GM12878 (cell line): ENCODE measurements around the gene PANX2. TPM values are rescaled to one million over a fixed set of nuclear protein-coding genes. Genes with fewer than 3 reads are reported as not detected.

Experiments
- ATAC-seq: fragments of 200-7000 bp; cut with Tn5 transposase; 3 replicates; pipeline ENCODE4 v1.9.1; 2020; ENCODE audit warnings: mild to moderate bottlenecking, moderate library complexity
- BruUV-seq: library from RNA; stranded (reverse); fragments of 400-500 nt; replicated peaks from 2 replicates; lab custom pipeline; 2021; lab: Mats Ljungman, UMichigan
- CTCF ChIA-PET: fragments of 300-600 bp; sonication (Branson Sonifier 250); formaldehyde crosslinking; extraction: SDS; loops from one replicate; lab custom pipeline; 2021; ENCODE audit warnings: inconsistent platforms; lab: Yijun Ruan, JAX
- POLR2A ChIA-PET: fragments of 350-600 bp; formaldehyde crosslinking; extraction: SDS; loops from one replicate; lab custom pipeline; 2021; ENCODE audit warnings: inconsistent platforms; lab: Charles Lee
- RAD21 ChIA-PET: fragments of 300-600 bp; sonication (Branson Sonifier 250); formaldehyde crosslinking; loops from one replicate; lab custom pipeline; 2023; ENCODE audit warnings: antibody characterized with exemption; ENCODE audit not compliant: unreplicated experiment; lab: Charles Lee
- SMC1A ChIA-PET: fragments of 300-600 bp; sonication (Branson Sonifier 250); formaldehyde crosslinking; loops from one replicate; lab custom pipeline; 2023; ENCODE audit not compliant: unreplicated experiment, uncharacterized antibody; lab: Charles Lee
- DNase-seq: peaks from one replicate; pipeline ENCODE4 v3.0.0-alpha.2; 2011; ENCODE audit warnings: low read depth, low spot score
- FAIRE-seq: peaks from 3 replicates; lab custom pipeline; 2011; peaks lifted over from hg19 to GRCh38; lab: Jason Lieb, UNC
- H2AFZ ChIP-seq: 2 replicates; pipeline ENCODE4 v1.6.0; 2011; ENCODE audit warnings: low read depth, low read length, control low read depth; ENCODE audit not compliant: control insufficient read depth
- H3K27ac ChIP-seq: 2 replicates; pipeline ENCODE4 v1.5.1; 2011; ENCODE audit warnings: control low read depth; ENCODE audit not compliant: control insufficient read depth, insufficient read depth
- H3K27me3 ChIP-seq, 2 experiments: replicated peaks in 1 of 2; 2 replicates each; pipeline versions ENCODE4 v1.6.0 to v1.6.1; 2011; ENCODE audit warnings: low read length in 1 of 2; ENCODE audit not compliant: control insufficient read depth in 2 of 2, insufficient read depth in 2 of 2
- H3K36me3 ChIP-seq, 2 experiments: 2 replicates each; pipeline ENCODE4 v1.5.1; 2011; ENCODE audit warnings: low read length in 1 of 2; ENCODE audit not compliant: control insufficient read depth in 2 of 2, insufficient read depth in 2 of 2
- H3K4me1 ChIP-seq: 2 replicates; pipeline ENCODE4 v1.6.1; 2011; ENCODE audit warnings: mild to moderate bottlenecking, low read length, moderate library complexity, mixed read lengths; ENCODE audit not compliant: control insufficient read depth, insufficient read depth
- H3K4me2 ChIP-seq: 2 replicates; pipeline ENCODE4 v1.6.0; 2011; ENCODE audit warnings: control low read depth; ENCODE audit not compliant: control insufficient read depth, insufficient read depth
- H3K4me3 ChIP-seq: fragments of 200-600 bp; sonication (generic); 2 replicates; pipeline ENCODE4 v1.5.1; 2016
- H3K79me2 ChIP-seq: 2 replicates; pipeline ENCODE4 v1.6.0; 2011; ENCODE audit warnings: low read length; ENCODE audit not compliant: control insufficient read depth, insufficient read depth
- H3K9ac ChIP-seq: 2 replicates; pipeline ENCODE4 v1.8.0; 2011; ENCODE audit warnings: low read length, control low read depth, mixed read lengths; ENCODE audit not compliant: control insufficient read depth, insufficient read depth
- H3K9me3 ChIP-seq: replicated peaks from 3 replicates; pipeline ENCODE4 v1.5.1; 2011; ENCODE audit warnings: mild to moderate bottlenecking, low read length; ENCODE audit not compliant: control insufficient read depth, insufficient read depth
- H4K20me1 ChIP-seq: 2 replicates; pipeline ENCODE4 v1.6.0; 2011; ENCODE audit not compliant: control insufficient read depth, insufficient read depth
- BMI1 ChIP-seq: fragments of 450-650 bp; IDR thresholded peaks from 2 replicates; pipeline ENCODE4 v1.6.1; 2016; ENCODE audit warnings: mild to moderate bottlenecking, moderate library complexity, borderline replicate concordance
- CREB1 ChIP-seq: IDR thresholded peaks from 2 replicates; pipeline ENCODE4 v1.6.1; 2012; ENCODE audit warnings: low read depth, mild to moderate bottlenecking, inconsistent platforms
- CREM ChIP-seq: IDR thresholded peaks from 2 replicates; pipeline ENCODE4 v1.6.1; 2014; ENCODE audit warnings: antibody characterized with exemption, low read depth
- FOXK2 ChIP-seq: fragments of 450-650 bp; IDR thresholded peaks from 2 replicates; pipeline ENCODE4 v1.6.1; 2017; ENCODE audit warnings: mild to moderate bottlenecking, moderate library complexity
- PAX5 ChIP-seq: IDR thresholded peaks from 2 replicates; pipeline ENCODE4 v1.6.1; 2011; ENCODE audit warnings: low read depth, low read length, borderline replicate concordance
- ZNF384 ChIP-seq: IDR thresholded peaks from 2 replicates; pipeline ENCODE4 v1.6.1; 2012; ENCODE audit warnings: low read depth, mild to moderate bottlenecking, low read length, improper control_type of control experiment, borderline replicate concordance
- ZNF622 ChIP-seq: fragments of 450-650 bp; IDR thresholded peaks from 2 replicates; pipeline ENCODE4 v1.6.1; 2017; ENCODE audit warnings: mild to moderate bottlenecking, inconsistent platforms
- WGBS: methylation state at CpG from one replicate; pipeline ENCODE4 v1.1.6; 2016; ENCODE audit warnings: low lambda C conversion rate; ENCODE audit not compliant: insufficient replicate concordance, insufficient coverage; ENCODE audit errors: missing lambda C conversion rate; 5-methylcytosine and 5-hydroxymethylcytosine counted together
- in situ Hi-C: fragments of 300-500 bp; cut with MboI; formaldehyde crosslinking; loops from 9 replicates; pipeline ENCODE4 v1.14.3; 2018; ENCODE audit warnings: mixed read lengths
- intact Hi-C: fragments of 100-400 bp; cut with micrococcal nuclease; formaldehyde crosslinking; loops from one replicate; pipeline ENCODE4 v1.14.2; 2022; ENCODE audit not compliant: unreplicated experiment
- polyA plus RNA-seq, 11 experiments: library from polyadenylated mRNA; depleted of rRNA in 4 of 11; unstranded in 6 of 11; stranded (reverse) in 5 of 11; fragments of >200 nt; fragmentation: Nextera tagmentation in 4 of 11; fragmentation: Illumina TruSeq in 1 of 11; extraction: Ambion mirVana in 4 of 11; extraction: Trizol in 1 of 11; gene quantifications; 1 replicate in 1 of 11; 2 replicates in 10 of 11; pipeline versions ENCODE4 v1.2.1 to v1.2.3, GENCODE V29; 2011 to 2016; ENCODE audit warnings: inconsistent platforms in 2 of 11, missing spikeins in 2 of 11, low read depth in 1 of 11
- total RNA-seq, 4 experiments: library from RNA; depleted of rRNA in 3 of 4; stranded (reverse); fragments of >200 nt in 3 of 4; fragmentation: Illumina TruSeq in 1 of 4; extraction: Trizol in 1 of 4; gene quantifications; 2 replicates each; pipeline versions ENCODE4 v1.2.1 to v1.2.3, GENCODE V29; 2013 to 2021
- TF ChIP-seq, protein P1 (sequence below): fragments of 450-650 bp; IDR thresholded peaks from 2 replicates; pipeline ENCODE4 v1.6.1; 2017; ENCODE audit warnings: borderline replicate concordance
- TF ChIP-seq, protein P2 (sequence below): fragments of 450-650 bp; formaldehyde crosslinking; IDR thresholded peaks from 2 replicates; pipeline ENCODE4 v1.4.0; 2020; ENCODE audit warnings: mild to moderate bottlenecking, moderate library complexity
- TF ChIP-seq, protein P3 (sequence below), 3 experiments: IDR thresholded peaks in 2 of 3; conservative IDR thresholded peaks in 1 of 3; 2 replicates each; pipeline ENCODE4 v1.5.1; 2011; ENCODE audit warnings: low read depth in 3 of 3, low read length in 3 of 3, mild to moderate bottlenecking in 3 of 3, control low read depth in 2 of 3, moderate library complexity in 2 of 3, inconsistent platforms in 1 of 3, mixed read lengths in 1 of 3; ENCODE audit not compliant: control insufficient read depth in 2 of 3, insufficient read depth in 1 of 3; ENCODE audit errors: extremely low read depth in 1 of 3

Gene PANX2
- total and polyA plus RNA-seq, 10 of the 15 experiments (the other 5 are each of a cell fraction or from before 2014, with no cell fraction given) = 0.04 to 0.44 (median 0.17) TPM; not detected in 5

DNA sequence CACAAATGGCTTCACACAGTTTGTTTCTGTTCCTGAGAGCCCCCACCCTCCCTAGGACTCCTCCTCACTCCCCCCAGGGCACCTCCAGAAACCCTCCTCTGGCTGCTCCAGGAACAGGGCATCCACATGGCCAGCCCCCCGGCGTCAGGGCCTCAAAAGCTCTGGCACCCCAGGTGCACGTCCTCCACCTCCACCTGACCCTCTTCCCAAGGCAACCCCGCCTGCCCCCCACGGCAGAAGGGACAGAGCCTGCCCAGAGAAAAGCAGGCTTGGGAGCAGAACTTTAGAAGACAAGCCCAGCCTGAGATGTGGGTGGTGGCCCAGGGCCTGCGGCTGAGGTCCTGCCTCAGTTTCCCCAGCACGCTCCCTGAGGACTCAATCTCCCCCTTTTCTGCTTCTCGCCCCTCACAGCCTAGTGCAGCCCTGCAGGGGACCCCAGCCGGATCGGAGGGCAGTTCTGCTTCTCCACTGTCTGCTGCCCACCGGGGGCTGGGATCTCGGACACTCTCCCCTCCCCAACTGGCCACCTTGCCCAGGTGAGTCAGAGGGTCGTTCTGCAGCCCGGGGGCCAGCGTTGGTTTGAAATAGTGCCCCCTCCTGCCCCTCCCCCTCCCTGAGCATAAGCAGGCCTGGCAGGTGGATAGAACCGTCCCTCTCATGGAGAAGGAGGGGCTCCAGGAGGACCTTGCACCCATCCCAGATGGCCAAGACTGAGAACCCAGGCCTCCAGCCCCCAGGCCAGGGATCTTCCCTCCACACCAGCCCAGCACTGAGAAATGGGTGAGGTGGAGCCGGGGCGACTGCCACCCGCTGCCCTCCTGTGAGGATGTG is 12.8 kb downstream of the PANX2 start (continued):
- TF ChIP-seq FOXK2 (no peak), ZNF622 (no peak), BMI1 (no peak)

DNA sequence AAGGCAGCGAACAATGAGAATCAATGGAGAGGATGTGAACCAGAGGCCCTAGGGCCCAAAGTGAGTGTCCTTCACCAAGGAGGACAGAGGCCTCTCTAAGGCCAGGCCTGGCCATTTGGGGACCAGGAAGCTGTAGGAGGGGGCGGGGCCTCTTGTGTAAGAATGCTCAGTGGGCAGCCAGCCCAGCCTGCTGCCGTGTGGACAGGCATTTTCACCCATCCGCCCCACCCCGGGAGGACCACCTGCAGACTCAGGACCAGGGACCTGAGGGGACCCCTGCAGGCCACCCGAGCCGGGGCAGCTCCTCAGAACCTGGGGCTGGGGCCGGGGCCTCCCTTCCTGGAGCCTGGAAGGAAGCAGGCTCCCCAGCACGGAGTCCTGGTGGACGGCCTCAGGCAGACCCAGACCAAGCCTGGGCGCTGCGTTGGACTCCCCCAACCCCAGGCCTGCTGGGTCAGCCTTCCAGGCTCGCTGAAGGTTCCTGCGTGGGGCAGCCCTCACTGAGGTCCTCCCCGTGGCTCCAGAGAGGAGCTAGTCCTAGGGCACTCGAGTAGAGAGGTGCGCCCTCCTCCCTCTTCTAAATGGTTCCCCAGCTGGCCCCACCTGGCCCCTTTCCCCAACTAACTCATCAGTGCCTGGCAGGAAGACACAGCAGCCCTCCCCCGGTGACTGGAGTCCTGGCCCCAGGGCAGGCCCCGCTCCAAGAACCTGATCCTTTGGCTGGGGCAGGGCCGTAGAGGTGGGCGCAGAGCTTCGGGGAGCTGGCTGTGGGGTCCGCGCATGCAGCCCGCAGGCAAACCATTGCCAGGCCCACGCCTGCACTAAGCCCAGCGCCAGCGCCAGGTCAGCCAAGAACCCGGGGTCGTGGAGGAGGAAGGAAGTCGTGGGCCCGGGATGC is 13.7 kb downstream of the PANX2 start:
- DNase-seq = no peak
- Histone ChIP-seq H3K9me3 (no peaks in the 10 kb centered on the region), H3K4me3 (peak overlapping the region; percentile 84; the same call in 1 of the 2 replicates), H3K36me3 (peaks cover 0 to 2% of the 10 kb centered on the region in 2 experiments; a peak in 2 of 4 replicates), H3K4me2 (peak overlapping the region; percentile 100), H3K27me3 (no peaks in the 10 kb centered on the region), H3K9ac (peak overlapping the region; percentile 89; the same call in 1 of the 2 replicates), H3K27ac (no peak overlapping the region), H4K20me1 (no peaks in the 10 kb centered on the region), H3K4me1 (peaks cover 25% of the 10 kb centered on the region), H3K79me2 (peaks cover 34% of the 10 kb centered on the region), H2AFZ (no peak overlapping the region)
- intact Hi-C loops = no loop called here
- ChIA-PET POLR2A (no interaction called here), RAD21 (no interaction called here), SMC1A (no interaction called here), CTCF (no interaction called here)
- in situ Hi-C loops = no loop called here
- WGBS = 57% methylated on average over 30 of the region's 32 CpGs
- no peak for ATAC-seq
- no TSS peak for BruUV-seq
- TF ChIP-seq, protein P1, sequence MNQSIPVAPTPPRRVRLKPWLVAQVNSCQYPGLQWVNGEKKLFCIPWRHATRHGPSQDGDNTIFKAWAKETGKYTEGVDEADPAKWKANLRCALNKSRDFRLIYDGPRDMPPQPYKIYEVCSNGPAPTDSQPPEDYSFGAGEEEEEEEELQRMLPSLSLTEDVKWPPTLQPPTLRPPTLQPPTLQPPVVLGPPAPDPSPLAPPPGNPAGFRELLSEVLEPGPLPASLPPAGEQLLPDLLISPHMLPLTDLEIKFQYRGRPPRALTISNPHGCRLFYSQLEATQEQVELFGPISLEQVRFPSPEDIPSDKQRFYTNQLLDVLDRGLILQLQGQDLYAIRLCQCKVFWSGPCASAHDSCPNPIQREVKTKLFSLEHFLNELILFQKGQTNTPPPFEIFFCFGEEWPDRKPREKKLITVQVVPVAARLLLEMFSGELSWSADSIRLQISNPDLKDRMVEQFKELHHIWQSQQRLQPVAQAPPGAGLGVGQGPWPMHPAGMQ = no peak
- TF ChIP-seq, protein P2, sequence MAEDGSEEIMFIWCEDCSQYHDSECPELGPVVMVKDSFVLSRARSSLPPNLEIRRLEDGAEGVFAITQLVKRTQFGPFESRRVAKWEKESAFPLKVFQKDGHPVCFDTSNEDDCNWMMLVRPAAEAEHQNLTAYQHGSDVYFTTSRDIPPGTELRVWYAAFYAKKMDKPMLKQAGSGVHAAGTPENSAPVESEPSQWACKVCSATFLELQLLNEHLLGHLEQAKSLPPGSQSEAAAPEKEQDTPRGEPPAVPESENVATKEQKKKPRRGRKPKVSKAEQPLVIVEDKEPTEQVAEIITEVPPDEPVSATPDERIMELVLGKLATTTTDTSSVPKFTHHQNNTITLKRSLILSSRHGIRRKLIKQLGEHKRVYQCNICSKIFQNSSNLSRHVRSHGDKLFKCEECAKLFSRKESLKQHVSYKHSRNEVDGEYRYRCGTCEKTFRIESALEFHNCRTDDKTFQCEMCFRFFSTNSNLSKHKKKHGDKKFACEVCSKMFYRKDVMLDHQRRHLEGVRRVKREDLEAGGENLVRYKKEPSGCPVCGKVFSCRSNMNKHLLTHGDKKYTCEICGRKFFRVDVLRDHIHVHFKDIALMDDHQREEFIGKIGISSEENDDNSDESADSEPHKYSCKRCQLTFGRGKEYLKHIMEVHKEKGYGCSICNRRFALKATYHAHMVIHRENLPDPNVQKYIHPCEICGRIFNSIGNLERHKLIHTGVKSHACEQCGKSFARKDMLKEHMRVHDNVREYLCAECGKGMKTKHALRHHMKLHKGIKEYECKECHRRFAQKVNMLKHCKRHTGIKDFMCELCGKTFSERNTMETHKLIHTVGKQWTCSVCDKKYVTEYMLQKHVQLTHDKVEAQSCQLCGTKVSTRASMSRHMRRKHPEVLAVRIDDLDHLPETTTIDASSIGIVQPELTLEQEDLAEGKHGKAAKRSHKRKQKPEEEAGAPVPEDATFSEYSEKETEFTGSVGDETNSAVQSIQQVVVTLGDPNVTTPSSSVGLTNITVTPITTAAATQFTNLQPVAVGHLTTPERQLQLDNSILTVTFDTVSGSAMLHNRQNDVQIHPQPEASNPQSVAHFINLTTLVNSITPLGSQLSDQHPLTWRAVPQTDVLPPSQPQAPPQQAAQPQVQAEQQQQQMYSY = no peak
- no peak for TF ChIP-seq CREM
- TF ChIP-seq CREB1 = no peak
- TF ChIP-seq ZNF384 = no peak
- no peak for TF ChIP-seq PAX5
- TF ChIP-seq, protein P3, sequence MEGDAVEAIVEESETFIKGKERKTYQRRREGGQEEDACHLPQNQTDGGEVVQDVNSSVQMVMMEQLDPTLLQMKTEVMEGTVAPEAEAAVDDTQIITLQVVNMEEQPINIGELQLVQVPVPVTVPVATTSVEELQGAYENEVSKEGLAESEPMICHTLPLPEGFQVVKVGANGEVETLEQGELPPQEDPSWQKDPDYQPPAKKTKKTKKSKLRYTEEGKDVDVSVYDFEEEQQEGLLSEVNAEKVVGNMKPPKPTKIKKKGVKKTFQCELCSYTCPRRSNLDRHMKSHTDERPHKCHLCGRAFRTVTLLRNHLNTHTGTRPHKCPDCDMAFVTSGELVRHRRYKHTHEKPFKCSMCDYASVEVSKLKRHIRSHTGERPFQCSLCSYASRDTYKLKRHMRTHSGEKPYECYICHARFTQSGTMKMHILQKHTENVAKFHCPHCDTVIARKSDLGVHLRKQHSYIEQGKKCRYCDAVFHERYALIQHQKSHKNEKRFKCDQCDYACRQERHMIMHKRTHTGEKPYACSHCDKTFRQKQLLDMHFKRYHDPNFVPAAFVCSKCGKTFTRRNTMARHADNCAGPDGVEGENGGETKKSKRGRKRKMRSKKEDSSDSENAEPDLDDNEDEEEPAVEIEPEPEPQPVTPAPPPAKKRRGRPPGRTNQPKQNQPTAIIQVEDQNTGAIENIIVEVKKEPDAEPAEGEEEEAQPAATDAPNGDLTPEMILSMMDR (IDR thresholded peaks at IDR 0.05 in 2 of 3, conservative IDR thresholded peaks at IDR 0.05 in 1 of 3; ENCODE audit: control insufficient read depth in 2 of 3, extremely low read depth in 1 of 3, insufficient read depth in 1 of 3, low read depth in 3 of 3, low read length in 3 of 3) = no peak
- FAIRE-seq = no peak
